ENCODE measurements around the gene LDHAL6B.

The LDHAL6B gene

DNA sequence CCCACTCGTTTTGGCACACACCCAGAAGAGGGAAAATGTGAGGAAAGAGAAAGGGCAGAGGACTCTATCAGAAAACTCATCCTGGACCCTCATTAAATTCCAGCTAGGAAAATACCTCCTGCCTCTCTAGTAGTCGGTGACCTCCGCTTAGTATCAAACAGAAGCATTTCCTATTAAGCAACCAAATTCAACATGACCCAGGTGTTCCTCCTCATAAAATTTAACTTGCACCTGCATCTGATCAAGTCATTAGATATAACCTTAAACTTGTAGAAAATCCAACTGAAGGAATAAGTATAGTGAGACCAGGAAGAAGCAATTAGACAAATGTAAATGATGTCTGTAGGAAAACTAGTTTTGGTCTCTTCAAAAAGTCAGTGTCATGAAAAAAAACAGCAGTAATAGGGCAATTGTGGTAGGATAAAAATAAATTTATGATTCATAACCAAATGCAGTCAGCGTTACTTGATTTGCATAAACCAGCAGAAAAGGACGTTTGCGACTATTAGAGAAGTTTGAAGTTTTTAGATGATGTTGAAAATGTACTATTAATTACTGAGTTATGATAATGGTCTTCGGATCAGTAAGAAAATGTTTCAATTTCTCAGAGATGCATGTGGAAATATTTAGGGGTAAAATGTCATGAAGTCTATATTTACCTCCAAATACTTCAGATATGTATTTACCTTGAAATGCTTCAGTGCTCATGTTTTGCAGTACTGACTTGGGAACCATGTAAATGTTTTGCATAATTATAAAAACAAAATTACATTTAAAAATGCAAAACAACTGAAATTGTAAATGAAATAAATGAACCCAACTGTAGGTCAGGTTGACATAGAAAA lies 44.6 kb downstream of the LDHAL6B start:
- Mint-ChIP-seq H3K4me3 (no peak overlapping the region), H3K9me3 (no peaks in the 10 kb centered on the region), H3K27ac (no peak overlapping the region), H3K4me1 (no peaks in the 10 kb centered on the region), H3K36me3 (ENCODE audit: low read depth) (peaks cover 13% of the 10 kb centered on the region), H3K27me3 (ENCODE audit: low read depth) (no peaks in the 10 kb centered on the region)
- TF ChIP-seq, protein P1, sequence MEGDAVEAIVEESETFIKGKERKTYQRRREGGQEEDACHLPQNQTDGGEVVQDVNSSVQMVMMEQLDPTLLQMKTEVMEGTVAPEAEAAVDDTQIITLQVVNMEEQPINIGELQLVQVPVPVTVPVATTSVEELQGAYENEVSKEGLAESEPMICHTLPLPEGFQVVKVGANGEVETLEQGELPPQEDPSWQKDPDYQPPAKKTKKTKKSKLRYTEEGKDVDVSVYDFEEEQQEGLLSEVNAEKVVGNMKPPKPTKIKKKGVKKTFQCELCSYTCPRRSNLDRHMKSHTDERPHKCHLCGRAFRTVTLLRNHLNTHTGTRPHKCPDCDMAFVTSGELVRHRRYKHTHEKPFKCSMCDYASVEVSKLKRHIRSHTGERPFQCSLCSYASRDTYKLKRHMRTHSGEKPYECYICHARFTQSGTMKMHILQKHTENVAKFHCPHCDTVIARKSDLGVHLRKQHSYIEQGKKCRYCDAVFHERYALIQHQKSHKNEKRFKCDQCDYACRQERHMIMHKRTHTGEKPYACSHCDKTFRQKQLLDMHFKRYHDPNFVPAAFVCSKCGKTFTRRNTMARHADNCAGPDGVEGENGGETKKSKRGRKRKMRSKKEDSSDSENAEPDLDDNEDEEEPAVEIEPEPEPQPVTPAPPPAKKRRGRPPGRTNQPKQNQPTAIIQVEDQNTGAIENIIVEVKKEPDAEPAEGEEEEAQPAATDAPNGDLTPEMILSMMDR (IDR thresholded peaks at IDR 0.05; ENCODE audit: unreplicated experiment in 3 of 3), result no peak

DNA sequence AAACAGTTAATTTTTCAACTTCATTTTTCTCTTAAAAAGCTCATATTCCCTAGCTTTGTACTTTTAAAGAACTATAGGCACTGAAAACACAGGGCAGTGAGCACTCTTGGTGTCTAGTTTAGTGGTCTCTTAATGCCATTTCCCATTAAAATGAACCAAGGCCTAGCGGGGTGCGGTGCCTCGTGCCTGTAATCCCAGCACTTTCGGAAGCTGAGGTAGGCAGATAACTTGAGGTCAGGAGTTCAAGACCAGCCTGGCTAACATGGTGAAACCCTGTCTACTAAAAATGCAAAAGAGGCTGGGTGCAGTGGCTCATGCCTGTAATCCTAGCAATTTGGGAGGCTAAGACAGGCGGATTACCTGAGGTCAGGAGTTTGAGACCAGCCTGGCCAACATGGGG lies 45.5 kb downstream of the LDHAL6B start:
- H3K27me3 Mint-ChIP-seq (ENCODE audit: low read depth), result no peaks in the 10 kb centered on the region
- no peaks in the 10 kb centered on the region for H3K9me3 Mint-ChIP-seq
- H3K4me1 Mint-ChIP-seq, result no peaks in the 10 kb centered on the region

DNA sequence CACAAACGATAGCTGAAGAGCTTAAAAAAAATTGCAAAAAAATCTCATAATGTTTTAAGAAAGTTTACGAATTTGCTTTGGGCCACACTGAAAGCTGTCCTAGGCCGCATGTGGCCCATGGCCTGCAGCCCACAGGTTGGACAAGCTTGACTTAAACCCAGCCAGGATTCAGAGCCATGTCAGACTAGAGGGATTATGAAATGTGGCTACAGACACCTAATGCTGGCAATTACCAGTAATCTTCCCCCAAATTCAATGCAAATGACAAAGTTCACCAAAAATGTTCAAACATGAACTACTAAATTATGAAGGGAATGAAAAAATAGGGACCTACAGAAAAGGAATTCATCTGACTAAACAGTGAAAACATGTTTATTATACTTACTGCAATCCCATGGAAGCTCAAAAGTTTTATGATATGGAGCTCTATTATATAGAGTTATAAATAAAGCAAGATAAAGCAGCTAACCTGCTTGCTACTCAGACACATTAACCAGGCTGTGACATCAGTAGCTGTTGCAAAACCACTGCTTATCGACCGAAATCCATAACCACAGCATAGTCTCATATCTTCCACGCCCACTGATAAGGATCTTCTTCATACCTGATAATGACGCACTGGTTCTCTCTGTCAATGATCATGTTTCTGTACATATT lies 49.2 kb downstream of the LDHAL6B start:
- TF ChIP-seq, protein P1 (IDR thresholded peaks at IDR 0.05; ENCODE audit: unreplicated experiment in 3 of 3), result no peak
- H3K9me3 Mint-ChIP-seq, result no peaks in the 10 kb centered on the region
- H3K36me3 Mint-ChIP-seq (ENCODE audit: low read depth), result peaks cover 23% of the 10 kb centered on the region
- H3K27me3 Mint-ChIP-seq (ENCODE audit: low read depth), result no peaks in the 10 kb centered on the region
- H3K4me1 Mint-ChIP-seq, result no peaks in the 10 kb centered on the region
- no peak overlapping the region for H3K4me3 Mint-ChIP-seq
- no peak overlapping the region for H3K27ac Mint-ChIP-seq

More for the DNA sequence above, 45.5 kb downstream of the LDHAL6B start:
- TF ChIP-seq, protein P1 (IDR thresholded peaks at IDR 0.05; ENCODE audit: unreplicated experiment in 3 of 3), result no peak
- Mint-ChIP-seq H3K27ac (no peak overlapping the region), H3K36me3 (ENCODE audit: low read depth) (peaks cover 15% of the 10 kb centered on the region), H3K4me3 (no peak overlapping the region)

DNA sequence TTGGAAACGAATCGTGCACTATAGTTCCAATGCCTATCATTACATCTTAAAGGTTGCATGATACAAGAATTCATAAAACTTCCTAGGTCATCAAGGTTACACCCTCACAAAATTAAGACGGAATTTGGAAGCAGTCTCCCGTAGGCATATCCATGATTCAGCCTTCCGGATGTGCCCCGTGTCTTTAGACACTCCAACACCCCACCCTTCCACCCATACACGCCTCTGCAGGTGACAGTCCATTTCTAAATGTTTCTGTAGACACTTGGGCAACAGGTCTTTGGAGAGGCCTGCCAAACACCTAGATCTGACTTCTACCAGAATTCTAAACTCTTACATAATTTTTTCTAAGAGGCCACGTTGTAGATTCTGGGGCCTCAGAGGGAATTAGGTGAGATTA lies 49.8 kb downstream of the LDHAL6B start:
- no peaks in the 10 kb centered on the region for H3K4me1 Mint-ChIP-seq
- no peaks in the 10 kb centered on the region for H3K27me3 Mint-ChIP-seq (ENCODE audit: low read depth)
- TF ChIP-seq, protein P1 (IDR thresholded peaks at IDR 0.05; ENCODE audit: unreplicated experiment in 3 of 3), result no peak
- H3K4me3 Mint-ChIP-seq, result no peak overlapping the region
- no peaks in the 10 kb centered on the region for H3K9me3 Mint-ChIP-seq
- H3K36me3 Mint-ChIP-seq (ENCODE audit: low read depth), result peaks cover 23% of the 10 kb centered on the region
- no peak overlapping the region for H3K27ac Mint-ChIP-seq

DNA sequence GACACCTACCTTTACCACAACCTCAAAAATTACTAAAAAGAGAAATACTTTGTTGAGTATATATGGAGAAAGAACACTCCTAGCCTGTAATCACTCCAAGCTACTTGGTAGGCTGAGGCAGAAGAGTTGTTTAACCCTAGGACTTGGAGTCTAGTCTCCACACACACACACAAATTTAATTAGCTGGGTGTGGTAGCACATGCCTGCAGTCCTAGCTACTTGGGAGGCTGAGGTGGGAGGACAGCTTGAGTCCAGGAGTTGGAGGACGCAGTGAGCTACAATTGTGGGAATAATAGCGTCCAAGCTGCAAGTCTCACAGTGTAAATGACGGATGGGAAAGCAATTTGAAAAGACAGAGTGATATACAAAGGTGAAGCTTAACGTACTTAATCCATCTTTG lies 50.5 kb downstream of the LDHAL6B start:
- TF ChIP-seq, protein P1 (IDR thresholded peaks at IDR 0.05; ENCODE audit: unreplicated experiment in 3 of 3), result no peak
- Mint-ChIP-seq H3K4me3 (no peak overlapping the region), H3K36me3 (ENCODE audit: low read depth) (peaks cover 23% of the 10 kb centered on the region), H3K27ac (no peak overlapping the region), H3K27me3 (ENCODE audit: low read depth) (no peaks in the 10 kb centered on the region), H3K4me1 (no peaks in the 10 kb centered on the region), H3K9me3 (no peaks in the 10 kb centered on the region)
